Nephron (organoid): Measurements from ENCODE around the gene MSI2.

Experiments used
- H3K27ac Mint-ChIP-seq, 3 experiments: 2 replicates each; pipeline ENCODE4 v1.8.0; 2020; ENCODE audit warnings: mixed read lengths in 3 of 3, mild to moderate bottlenecking in 2 of 3, moderate library complexity in 1 of 3
- H3K27me3 Mint-ChIP-seq: 2 replicates; pipeline ENCODE4 v1.8.0; 2021; ENCODE audit warnings: low read depth, mild to moderate bottlenecking, moderate library complexity, mixed read lengths
- H3K36me3 Mint-ChIP-seq: 2 replicates; pipeline ENCODE4 v1.8.0; 2020; ENCODE audit warnings: low read depth, mixed read lengths
- H3K4me1 Mint-ChIP-seq: 2 replicates; pipeline ENCODE4 v1.8.0; 2020; ENCODE audit warnings: mixed read lengths
- H3K4me3 Mint-ChIP-seq, 3 experiments: 2 replicates each; pipeline ENCODE4 v1.8.0; 2020; ENCODE audit warnings: mild to moderate bottlenecking in 3 of 3, mixed read lengths in 3 of 3, moderate library complexity in 2 of 3
- H3K9me3 Mint-ChIP-seq: 2 replicates; pipeline ENCODE4 v1.8.0; 2020; ENCODE audit warnings: mixed read lengths
- TF ChIP-seq, protein P1 (sequence below), 3 experiments: fragments of 200-600 bp; sonication (generic); IDR thresholded peaks; one replicate each; pipeline ENCODE4 v1.5.0; 2021; ENCODE audit warnings: antibody characterized with exemption in 3 of 3; ENCODE audit not compliant: unreplicated experiment in 3 of 3

The MSI2 gene

GRCh38 chr17:57609878-57610270 is 353.6 kb downstream of the MSI2 start:
- no peak overlapping the region for H3K4me3 Mint-ChIP-seq
- peak overlapping the region in 2 of 3 experiments; percentile 44 to 53 for H3K27ac Mint-ChIP-seq
- TF ChIP-seq, protein P1, sequence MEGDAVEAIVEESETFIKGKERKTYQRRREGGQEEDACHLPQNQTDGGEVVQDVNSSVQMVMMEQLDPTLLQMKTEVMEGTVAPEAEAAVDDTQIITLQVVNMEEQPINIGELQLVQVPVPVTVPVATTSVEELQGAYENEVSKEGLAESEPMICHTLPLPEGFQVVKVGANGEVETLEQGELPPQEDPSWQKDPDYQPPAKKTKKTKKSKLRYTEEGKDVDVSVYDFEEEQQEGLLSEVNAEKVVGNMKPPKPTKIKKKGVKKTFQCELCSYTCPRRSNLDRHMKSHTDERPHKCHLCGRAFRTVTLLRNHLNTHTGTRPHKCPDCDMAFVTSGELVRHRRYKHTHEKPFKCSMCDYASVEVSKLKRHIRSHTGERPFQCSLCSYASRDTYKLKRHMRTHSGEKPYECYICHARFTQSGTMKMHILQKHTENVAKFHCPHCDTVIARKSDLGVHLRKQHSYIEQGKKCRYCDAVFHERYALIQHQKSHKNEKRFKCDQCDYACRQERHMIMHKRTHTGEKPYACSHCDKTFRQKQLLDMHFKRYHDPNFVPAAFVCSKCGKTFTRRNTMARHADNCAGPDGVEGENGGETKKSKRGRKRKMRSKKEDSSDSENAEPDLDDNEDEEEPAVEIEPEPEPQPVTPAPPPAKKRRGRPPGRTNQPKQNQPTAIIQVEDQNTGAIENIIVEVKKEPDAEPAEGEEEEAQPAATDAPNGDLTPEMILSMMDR (IDR thresholded peaks at IDR 0.05; ENCODE audit: unreplicated experiment in 3 of 3) = no peak
- peaks cover 4% of the 10 kb centered on the region for H3K36me3 Mint-ChIP-seq
- H3K27me3 Mint-ChIP-seq = no peaks in the 10 kb centered on the region
- peaks cover 30% of the 10 kb centered on the region for H3K4me1 Mint-ChIP-seq
- no peaks in the 10 kb centered on the region for H3K9me3 Mint-ChIP-seq

DNA sequence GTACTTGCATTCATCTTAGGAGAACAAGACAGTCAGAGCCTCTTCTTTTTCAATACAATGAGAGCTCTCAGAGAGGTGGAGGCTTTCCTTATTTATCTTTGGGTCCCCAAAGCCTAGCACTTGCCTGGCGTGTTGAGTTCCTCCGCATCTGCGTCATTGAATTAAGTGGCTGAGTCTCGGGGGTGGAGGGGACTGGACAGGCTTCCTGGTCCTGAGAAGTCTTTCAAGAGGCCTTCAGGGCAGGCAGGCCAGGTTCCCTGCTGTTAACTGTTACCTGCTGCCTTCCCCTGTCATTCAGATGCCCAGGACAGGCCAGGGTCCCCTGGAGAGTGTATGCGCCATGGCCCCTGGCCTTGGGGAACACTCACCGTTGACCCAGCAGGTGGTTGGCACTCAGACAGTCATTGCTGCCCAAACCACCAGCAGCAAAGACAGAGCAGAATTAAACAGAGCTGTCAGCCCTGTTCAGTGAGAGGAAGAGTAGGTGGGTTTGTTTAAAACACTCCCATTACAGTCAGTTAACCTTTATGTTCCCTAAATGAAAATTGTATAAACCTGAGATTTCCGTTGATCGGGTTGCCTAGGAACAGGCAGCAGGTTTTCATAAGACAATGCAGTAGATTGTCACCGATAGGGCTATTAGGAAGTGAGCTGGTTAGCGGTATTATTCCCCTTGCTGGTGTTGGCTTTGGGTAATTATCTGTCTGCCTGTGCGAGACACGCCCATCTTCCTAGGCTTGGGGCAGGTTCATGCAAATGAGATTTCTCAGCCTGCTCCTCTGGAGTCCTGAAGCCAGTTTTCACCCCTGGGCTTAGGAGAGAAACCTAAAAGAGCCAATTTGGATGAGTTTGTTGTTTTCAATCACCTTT is 356.1 kb downstream of the MSI2 start:
- H3K27me3 Mint-ChIP-seq = no peaks in the 10 kb centered on the region
- peak overlapping the region in 1 of 3 experiments; percentile 55 for H3K27ac Mint-ChIP-seq
- TF ChIP-seq, protein P1 (IDR thresholded peaks at IDR 0.05; ENCODE audit: unreplicated experiment in 3 of 3) = no peak

DNA sequence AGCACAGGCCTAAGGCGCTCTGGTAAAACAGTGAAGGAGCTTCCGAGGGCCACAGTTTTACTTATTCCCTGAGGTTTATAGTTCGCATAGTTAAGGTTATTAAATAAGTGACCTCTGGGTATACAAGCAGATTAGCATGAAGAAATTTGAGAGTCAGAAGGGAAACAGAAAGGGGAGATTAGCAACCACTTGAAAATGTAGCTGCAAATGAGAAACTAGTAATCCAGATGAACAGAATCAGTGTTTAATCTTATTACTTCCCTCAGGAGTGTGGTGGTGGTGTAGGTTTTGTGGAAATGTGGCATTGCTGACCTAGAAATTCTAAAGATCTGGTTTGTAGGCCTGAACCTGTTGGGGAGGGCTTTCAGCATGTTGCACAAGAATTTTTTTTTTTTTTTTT is 358.4 kb downstream of the MSI2 start:
- H3K36me3 Mint-ChIP-seq = peaks cover 42% of the 10 kb centered on the region
- no peaks in the 10 kb centered on the region for H3K27me3 Mint-ChIP-seq
- H3K4me3 Mint-ChIP-seq = no peak overlapping the region
- H3K4me1 Mint-ChIP-seq = peaks cover 13% of the 10 kb centered on the region
- TF ChIP-seq, protein P1 (IDR thresholded peaks at IDR 0.05; ENCODE audit: unreplicated experiment in 3 of 3) = no peak
- peak overlapping the region in 1 of 3 experiments; percentile 67 for H3K27ac Mint-ChIP-seq
- H3K9me3 Mint-ChIP-seq = peaks cover 3% of the 10 kb centered on the region

More for the DNA sequence above, 356.1 kb downstream of the MSI2 start:
- Mint-ChIP-seq H3K4me3 (no peak overlapping the region), H3K4me1 (peaks cover 22% of the 10 kb centered on the region), H3K36me3 (peaks cover 27% of the 10 kb centered on the region), H3K9me3 (peaks cover 3% of the 10 kb centered on the region)

DNA sequence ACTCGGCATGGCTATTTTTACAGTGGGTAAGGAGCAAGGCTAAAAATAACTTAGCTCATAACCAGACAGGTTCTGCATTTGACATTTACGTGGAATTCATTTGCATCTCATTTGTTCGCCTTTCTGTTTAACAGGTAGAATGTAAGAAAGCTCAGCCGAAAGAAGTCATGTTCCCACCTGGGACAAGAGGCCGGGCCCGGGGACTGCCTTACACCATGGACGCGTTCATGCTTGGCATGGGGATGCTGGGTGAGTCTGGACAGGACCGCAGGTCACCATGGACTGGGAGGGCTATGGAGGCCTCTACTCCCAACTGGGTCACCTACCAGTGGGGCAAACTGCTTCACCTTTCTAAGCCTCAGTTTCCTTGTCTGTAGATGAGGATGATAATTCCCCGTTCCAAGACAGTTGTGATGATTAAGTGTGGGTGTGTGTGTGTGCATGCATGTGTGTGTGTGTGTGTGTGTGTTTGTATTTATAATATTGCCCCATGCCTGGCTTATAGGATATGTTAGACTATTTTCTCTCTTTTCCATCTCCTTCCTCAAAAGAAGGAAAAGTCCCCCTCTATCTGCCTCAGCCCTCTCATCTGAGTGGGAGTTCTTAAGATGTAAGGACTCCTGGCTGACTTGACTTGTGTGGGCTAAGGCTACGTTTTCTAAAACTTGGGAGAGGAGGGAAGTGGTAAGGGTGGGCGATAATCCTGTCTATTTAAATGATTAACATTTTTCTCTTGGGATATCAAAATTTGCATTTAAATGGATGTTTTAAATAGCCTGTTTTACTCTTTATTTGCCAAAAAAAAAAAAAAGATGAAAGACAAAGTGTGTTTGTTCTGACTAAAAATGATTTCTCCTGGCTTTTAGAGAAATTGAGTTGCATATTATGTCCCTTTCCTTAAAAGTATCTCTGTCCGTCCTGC is 359.8 kb downstream of the MSI2 start:
- Mint-ChIP-seq H3K27ac (peak overlapping the region in 1 of 3 experiments; percentile 52), H3K36me3 (peaks cover 46% of the 10 kb centered on the region), H3K4me3 (no peak overlapping the region), H3K27me3 (no peaks in the 10 kb centered on the region), H3K9me3 (peaks cover 3% of the 10 kb centered on the region), H3K4me1 (peaks cover 13% of the 10 kb centered on the region)
- TF ChIP-seq, protein P1 (IDR thresholded peaks at IDR 0.05; ENCODE audit: unreplicated experiment in 3 of 3) = no peak

- Mint-ChIP-seq H3K4me3 (no peak overlapping the region), H3K27ac (no peak overlapping the region), H3K27me3 (no peaks in the 10 kb centered on the region), H3K9me3 (peaks cover 3% of the 10 kb centered on the region), H3K4me1 (peaks cover 13% of the 10 kb centered on the region), H3K36me3 (peaks cover 46% of the 10 kb centered on the region)
- TF ChIP-seq, protein P1 (IDR thresholded peaks at IDR 0.05; ENCODE audit: unreplicated experiment in 3 of 3) = no peak
Observed at GRCh38 chr17:57617218-57617617, 360.9 kb downstream of the MSI2 start.
